Right atrium auricular region (tissue), 2 donors: Measurements from ENCODE around the gene CECR2. TPM values are rescaled to one million over a fixed set of nuclear protein-coding genes. Genes with fewer than 3 reads are reported as not detected.

Experiments used
- DNase-seq: peaks from one replicate; pipeline ENCODE4 v3.0.0-alpha.2; 2019; ENCODE audit warnings: low spot score
- H3K27ac ChIP-seq, 2 donors: fragments of 200-600 bp; sonication (generic); 1 replicate in 1 of 2; 2 replicates in 1 of 2; pipeline ENCODE4 v1.5.1; 2016 to 2019
- H3K27me3 ChIP-seq, 2 donors: fragments of 200-600 bp; sonication (generic); one replicate each; pipeline versions ENCODE4 v1.5.1 to v1.6.0; 2017 to 2019
- H3K36me3 ChIP-seq: fragments of 200-600 bp; sonication (generic); one replicate; pipeline ENCODE4 v1.5.1; 2016
- H3K4me1 ChIP-seq, 2 donors: fragments of 200-600 bp; sonication (generic); one replicate each; pipeline versions ENCODE4 v1.5.1 to v1.6.0; 2017 to 2019
- H3K4me3 ChIP-seq, 2 donors: fragments of 200-600 bp; sonication (generic); 1 replicate in 1 of 2; 2 replicates in 1 of 2; pipeline ENCODE4 v1.5.1; 2017 to 2019; ENCODE audit warnings: mild to moderate bottlenecking in 1 of 2, moderate library complexity in 1 of 2
- H3K9me3 ChIP-seq, 2 donors: fragments of 200-600 bp; sonication (generic); one replicate each; pipeline ENCODE4 v1.5.1; 2019
- total RNA-seq, 2 donors: library from RNA; depleted of rRNA; stranded (reverse); fragments of >200 nt; gene quantifications; one replicate each; pipeline ENCODE4 v1.1.0, GENCODE V29; 2016
- TF ChIP-seq, protein P1 (sequence below), 2 donors: fragments of 200-600 bp; sonication (generic); IDR thresholded peaks; one replicate each; pipeline ENCODE4 v1.5.1; 2019; ENCODE audit warnings: antibody characterized with exemption in 2 of 2

CECR2 gene
- total RNA-seq, 2 donors from 2014 or later = 4.0 to 4.8 TPM

- no peak for DNase-seq
- Histone ChIP-seq H3K27ac (no peak overlapping the region), H3K4me3 (no peak overlapping the region), H3K36me3 (no peaks in the 10 kb centered on the region), H3K4me1 (no peaks in the 10 kb centered on the region), H3K27me3 (no peaks in the 10 kb centered on the region), H3K9me3 (no peaks in the 10 kb centered on the region)
- TF ChIP-seq, protein P1, sequence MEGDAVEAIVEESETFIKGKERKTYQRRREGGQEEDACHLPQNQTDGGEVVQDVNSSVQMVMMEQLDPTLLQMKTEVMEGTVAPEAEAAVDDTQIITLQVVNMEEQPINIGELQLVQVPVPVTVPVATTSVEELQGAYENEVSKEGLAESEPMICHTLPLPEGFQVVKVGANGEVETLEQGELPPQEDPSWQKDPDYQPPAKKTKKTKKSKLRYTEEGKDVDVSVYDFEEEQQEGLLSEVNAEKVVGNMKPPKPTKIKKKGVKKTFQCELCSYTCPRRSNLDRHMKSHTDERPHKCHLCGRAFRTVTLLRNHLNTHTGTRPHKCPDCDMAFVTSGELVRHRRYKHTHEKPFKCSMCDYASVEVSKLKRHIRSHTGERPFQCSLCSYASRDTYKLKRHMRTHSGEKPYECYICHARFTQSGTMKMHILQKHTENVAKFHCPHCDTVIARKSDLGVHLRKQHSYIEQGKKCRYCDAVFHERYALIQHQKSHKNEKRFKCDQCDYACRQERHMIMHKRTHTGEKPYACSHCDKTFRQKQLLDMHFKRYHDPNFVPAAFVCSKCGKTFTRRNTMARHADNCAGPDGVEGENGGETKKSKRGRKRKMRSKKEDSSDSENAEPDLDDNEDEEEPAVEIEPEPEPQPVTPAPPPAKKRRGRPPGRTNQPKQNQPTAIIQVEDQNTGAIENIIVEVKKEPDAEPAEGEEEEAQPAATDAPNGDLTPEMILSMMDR (IDR thresholded peaks at IDR 0.05) = no peak
Observed at GRCh38 chr22:17470880-17471500, 101.7 kb downstream of the CECR2 start.

GRCh38 chr22:17471886-17472535 lies 102.8 kb downstream of the CECR2 start:
- H3K27me3 ChIP-seq = no peaks in the 10 kb centered on the region
- no peak overlapping the region for H3K4me3 ChIP-seq
- no peak for DNase-seq
- no peaks in the 10 kb centered on the region for H3K36me3 ChIP-seq
- H3K27ac ChIP-seq = peak overlapping the region in 1 of 2 donors; percentile 35
- no peaks in the 10 kb centered on the region for H3K9me3 ChIP-seq
- peaks cover 0 to 7% of the 10 kb centered on the region in 2 donors for H3K4me1 ChIP-seq
- TF ChIP-seq, protein P1 (IDR thresholded peaks at IDR 0.05) = no peak

DNA sequence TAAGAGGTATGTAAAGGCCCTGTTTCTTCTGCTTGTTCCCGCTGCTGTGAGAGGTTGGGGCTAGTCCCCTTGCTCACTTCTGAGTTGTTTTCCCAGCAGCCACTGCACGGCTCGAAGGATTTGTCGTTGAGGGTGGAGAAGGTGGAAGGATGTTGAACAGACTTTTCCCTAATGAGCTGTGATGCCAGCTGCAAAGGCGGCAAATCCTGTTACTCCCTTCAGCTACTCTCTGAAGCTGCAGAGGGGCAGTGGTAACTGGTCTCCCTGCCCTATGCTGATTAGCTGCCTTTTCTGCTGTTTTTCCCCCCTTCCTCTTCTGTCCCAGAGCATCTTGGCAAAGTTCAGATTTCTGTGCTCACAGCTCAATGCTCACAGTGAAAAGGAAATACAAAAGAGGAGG lies 103.7 kb downstream of the CECR2 start:
- Histone ChIP-seq H3K4me3 (no peak overlapping the region), H3K36me3 (no peaks in the 10 kb centered on the region), H3K4me1 (peaks cover 0 to 9% of the 10 kb centered on the region in 2 donors), H3K27me3 (no peaks in the 10 kb centered on the region), H3K27ac (no peak overlapping the region), H3K9me3 (no peaks in the 10 kb centered on the region)
- no peak for DNase-seq
- TF ChIP-seq, protein P1 (IDR thresholded peaks at IDR 0.05) = no peak

- TF ChIP-seq, protein P1 (IDR thresholded peaks at IDR 0.05) = no peak
- Histone ChIP-seq H3K27ac (no peak overlapping the region), H3K9me3 (no peaks in the 10 kb centered on the region), H3K4me3 (no peak overlapping the region), H3K36me3 (no peaks in the 10 kb centered on the region), H3K4me1 (peaks cover 0 to 9% of the 10 kb centered on the region in 2 donors), H3K27me3 (no peaks in the 10 kb centered on the region)
- DNase-seq = no peak
Observed at GRCh38 chr22:17475318-17476230, 106.3 kb downstream of the CECR2 start.

GRCh38 chr22:17476838-17477237 lies 107.6 kb downstream of the CECR2 start:
- TF ChIP-seq, protein P1 (IDR thresholded peaks at IDR 0.05) = no peak
- Histone ChIP-seq H3K9me3 (no peaks in the 10 kb centered on the region), H3K36me3 (no peaks in the 10 kb centered on the region), H3K4me1 (peaks cover 0 to 9% of the 10 kb centered on the region in 2 donors), H3K27me3 (no peaks in the 10 kb centered on the region), H3K27ac (peak overlapping the region; percentile 21 to 54), H3K4me3 (peak overlapping the region in 1 of 2 donors; percentile 23)
- no peak for DNase-seq
